ENCODE measurements around the gene MKRN2.

Gene MKRN2

GRCh38 chr3:12556314-12556689 is 585 bp upstream of the MKRN2 start:
- Histone ChIP-seq H3K79me2 (ENCODE audit: low read length) (peaks cover 44% of the 10 kb centered on the region), H3K4me1 (ENCODE audit: low read length) (peaks cover 19% of the 10 kb centered on the region), H3K27ac (ENCODE audit: low read length) (no peak overlapping the region)

GRCh38 chr3:12557473-12558100 is 700 bp downstream of the MKRN2 start:
- Histone ChIP-seq H3K9ac (ENCODE audit: low read length) (peak overlapping the region; percentile 86), H2AFZ (ENCODE audit: low read depth, low read length) (peak overlapping the region; percentile 66), H3K4me3 (ENCODE audit: low read length) (peak overlapping the region; percentile 82), H3K36me3 (replicated peaks; ENCODE audit: low read depth, low read length) (no peaks in the 10 kb centered on the region), H4K20me1 (ENCODE audit: insufficient read depth, low read length) (peaks cover 46% of the 10 kb centered on the region), H3K27me3 (ENCODE audit: low read depth, low read length) (no peaks in the 10 kb centered on the region), H3K4me1 (ENCODE audit: low read length) (peaks cover 19% of the 10 kb centered on the region), H3K4me2 (ENCODE audit: low read length) (peak overlapping the region; percentile 95), H3K27ac (ENCODE audit: low read length) (peak overlapping the region; percentile 60), H3K79me2 (ENCODE audit: low read length) (peaks cover 57% of the 10 kb centered on the region), H3K9me3 (ENCODE audit: insufficient read depth, low read length) (no peaks in the 10 kb centered on the region)
- no peak for TF ChIP-seq CTCF (IDR thresholded peaks at IDR 0.05; ENCODE audit: low read depth, low read length)
- no peak for TF ChIP-seq EZH2phosphoT487 (IDR thresholded peaks at IDR 0.05; ENCODE audit: low read depth)

More at GRCh38 chr3:12556314-12556689, 585 bp upstream of the MKRN2 start:
- no peaks in the 10 kb centered on the region for H3K9me3 ChIP-seq (ENCODE audit: insufficient read depth, low read length)
- H3K9ac ChIP-seq (ENCODE audit: low read length): peak overlapping the region; percentile 86
- H4K20me1 ChIP-seq (ENCODE audit: insufficient read depth, low read length): peaks cover 35% of the 10 kb centered on the region
- H3K27me3 ChIP-seq (ENCODE audit: low read depth, low read length): no peaks in the 10 kb centered on the region
- H3K36me3 ChIP-seq (replicated peaks; ENCODE audit: low read depth, low read length): no peaks in the 10 kb centered on the region
- H2AFZ ChIP-seq (ENCODE audit: low read depth, low read length): peak overlapping the region; percentile 99
- peak overlapping the region; percentile 94 for H3K4me2 ChIP-seq (ENCODE audit: low read length)
- TF ChIP-seq EZH2phosphoT487 (IDR thresholded peaks at IDR 0.05; ENCODE audit: low read depth) (no peak), CTCF (IDR thresholded peaks at IDR 0.05; ENCODE audit: low read depth, low read length) (no peak)
- H3K4me3 ChIP-seq (ENCODE audit: low read length): peak overlapping the region; percentile 82

- H3K79me2 ChIP-seq (ENCODE audit: low read length): peaks cover 66% of the 10 kb centered on the region
Measured at GRCh38 chr3:12558706-12559105, 1.8 kb downstream of the MKRN2 start.

GRCh38 chr3:12559520-12559919 is 2.6 kb downstream of the MKRN2 start:
- no peak overlapping the region for H3K4me3 ChIP-seq (ENCODE audit: low read length)
- peaks cover 17% of the 10 kb centered on the region for H3K4me1 ChIP-seq (ENCODE audit: low read length)
- H3K9ac ChIP-seq (ENCODE audit: low read length): no peak overlapping the region
- no peaks in the 10 kb centered on the region for H3K9me3 ChIP-seq (ENCODE audit: insufficient read depth, low read length)
- H2AFZ ChIP-seq (ENCODE audit: low read depth, low read length): no peak overlapping the region
- no peak overlapping the region for H3K4me2 ChIP-seq (ENCODE audit: low read length)
- peaks cover 74% of the 10 kb centered on the region for H3K79me2 ChIP-seq (ENCODE audit: low read length)
- H4K20me1 ChIP-seq (ENCODE audit: insufficient read depth, low read length): peaks cover 54% of the 10 kb centered on the region
- no peak overlapping the region for H3K27ac ChIP-seq (ENCODE audit: low read length)
- H3K27me3 ChIP-seq (ENCODE audit: low read depth, low read length): no peaks in the 10 kb centered on the region
- no peak for TF ChIP-seq CTCF (IDR thresholded peaks at IDR 0.05; ENCODE audit: low read depth, low read length)
- no peak for TF ChIP-seq EZH2phosphoT487 (IDR thresholded peaks at IDR 0.05; ENCODE audit: low read depth)
- H3K36me3 ChIP-seq (replicated peaks; ENCODE audit: low read depth, low read length): peaks cover 2% of the 10 kb centered on the region

More at GRCh38 chr3:12558706-12559105, 1.8 kb downstream of the MKRN2 start:
- Histone ChIP-seq H3K36me3 (replicated peaks; ENCODE audit: low read depth, low read length) (no peaks in the 10 kb centered on the region), H3K27me3 (ENCODE audit: low read depth, low read length) (no peaks in the 10 kb centered on the region), H2AFZ (ENCODE audit: low read depth, low read length) (no peak overlapping the region), H3K9me3 (ENCODE audit: insufficient read depth, low read length) (no peaks in the 10 kb centered on the region), H3K27ac (ENCODE audit: low read length) (no peak overlapping the region), H3K4me2 (ENCODE audit: low read length) (peak overlapping the region; percentile 95), H4K20me1 (ENCODE audit: insufficient read depth, low read length) (peaks cover 51% of the 10 kb centered on the region), H3K9ac (ENCODE audit: low read length) (no peak overlapping the region), H3K4me3 (ENCODE audit: low read length) (peak overlapping the region; percentile 82), H3K4me1 (ENCODE audit: low read length) (peaks cover 17% of the 10 kb centered on the region)
- TF ChIP-seq EZH2phosphoT487 (IDR thresholded peaks at IDR 0.05; ENCODE audit: low read depth): no peak
- TF ChIP-seq CTCF (IDR thresholded peaks at IDR 0.05; ENCODE audit: low read depth, low read length): no peak

All from OCI-LY3 (cell line).